Measurements from ENCODE around the gene CHRDL2. TPM values are rescaled to one million over a fixed set of nuclear protein-coding genes. Genes with fewer than 3 reads are reported as not detected.

Gene CHRDL2
- total RNA-seq, 1 experiment from 2014 or later, result 0.39 TPM

GRCh38 chr11:74743640-74744039 lies 12.4 kb upstream of the CHRDL2 start:
- no peaks in the 10 kb centered on the region for H4K20me1 ChIP-seq (ENCODE audit: control insufficient read depth, insufficient read depth, insufficient read length)
- no peak overlapping the region for H2BK12ac ChIP-seq (ENCODE audit: insufficient read length, low read depth, low read length)
- no peaks in the 10 kb centered on the region for H3K23me2 ChIP-seq (ENCODE audit: insufficient read length, low read depth, low read length, poor library complexity, severe bottlenecking)
- H2BK5ac ChIP-seq (ENCODE audit: insufficient read length, low read length), result no peak overlapping the region
- H3K14ac ChIP-seq (ENCODE audit: insufficient read depth, low read length), result no peak overlapping the region
- no peak overlapping the region for H3K56ac ChIP-seq (ENCODE audit: insufficient read length, low read depth, low read length)
- no peaks in the 10 kb centered on the region for H3K9me3 ChIP-seq (ENCODE audit: control insufficient read depth, low read depth, low read length)
- no peak overlapping the region for H2AK5ac ChIP-seq (ENCODE audit: insufficient read length, low read length)
- H3K9ac ChIP-seq (ENCODE audit: extremely low read depth, insufficient read length, low read length), result no peak overlapping the region
- H3K18ac ChIP-seq (ENCODE audit: insufficient read length, low read depth, low read length), result no peak overlapping the region
- H4K91ac ChIP-seq (ENCODE audit: insufficient read length, low read depth, low read length), result no peak overlapping the region
- no peak overlapping the region for H2BK20ac ChIP-seq (ENCODE audit: low read depth, low read length, poor library complexity, severe bottlenecking)
- H3T11ph ChIP-seq (ENCODE audit: low read length), result no peak overlapping the region
- no peak overlapping the region for H2BK15ac ChIP-seq (ENCODE audit: low read depth, low read length)
- TF ChIP-seq CTCF (conservative IDR thresholded peaks at IDR 0.05), result no peak
- Mint-ChIP-seq H3K36me3 (ENCODE audit: insufficient read depth in 1 of 3, low read depth in 3 of 3) (peaks cover 4 to 10% (median 6%) of the 10 kb centered on the region in 3 experiments), H3K27ac (no peak overlapping the region), H3K4me3 (no peak overlapping the region), H3K4me1 (peaks cover 10 to 14% of the 10 kb centered on the region in 2 experiments), H3K27me3 (ENCODE audit: low read depth) (peaks cover 13% of the 10 kb centered on the region), H3K9me3 (peaks cover 24 to 25% of the 10 kb centered on the region in 2 experiments)
- H3K4me1 ChIP-seq (ENCODE audit: insufficient read depth, low read length), result no peaks in the 10 kb centered on the region
- H3K4me2 ChIP-seq (ENCODE audit: insufficient read depth, insufficient read length, low read length), result no peak overlapping the region
- H2BK120ac ChIP-seq (ENCODE audit: low read depth, low read length, poor library complexity, severe bottlenecking), result no peak overlapping the region
- no peak for DNase-seq
- H3K23ac ChIP-seq (ENCODE audit: insufficient read length, low read depth, low read length), result no peak overlapping the region
- no peaks in the 10 kb centered on the region for H3K27me3 ChIP-seq (ENCODE audit: insufficient read depth, low read length)
- H3K79me1 ChIP-seq (ENCODE audit: insufficient read depth, low read depth, low read length, poor library complexity, severe bottlenecking), result no peaks in the 10 kb centered on the region
- H3K4ac ChIP-seq (ENCODE audit: low read depth, low read length), result no peak overlapping the region
- H4K5ac ChIP-seq (ENCODE audit: insufficient read length, low read depth, low read length), result no peak overlapping the region
- H2AFZ ChIP-seq (ENCODE audit: low read length), result no peak overlapping the region
- H3K27ac ChIP-seq (ENCODE audit: insufficient read length, low read depth, low read length), result no peak overlapping the region
- H4K8ac ChIP-seq (replicated peaks; ENCODE audit: insufficient read length, low read depth, low read length), result no peak overlapping the region
- no peaks in the 10 kb centered on the region for H3K79me2 ChIP-seq (ENCODE audit: insufficient read depth, low read length)
